Testis (tissue), 2 donors: ENCODE data around the gene ADPRH.
"Not testable (repeated sequence)": the region's sequence is repeated elsewhere in the genome, so short reads cannot be mapped to it uniquely, and the experiment has no call there.

ENCODE experiments used
- CTCF ChIP-seq, 3 experiments: fragments of 450-650 bp in 2 of 3; fragments of 200-600 bp in 1 of 3; sonication (generic) in 1 of 3; IDR thresholded peaks; one replicate each; pipeline ENCODE4 v1.5.1; 2016 to 2019; ENCODE audit warnings: antibody characterized with exemption in 3 of 3, mild to moderate bottlenecking in 2 of 3, moderate library complexity in 1 of 3
- POLR2A ChIP-seq: fragments of 450-650 bp; IDR thresholded peaks from one replicate; pipeline ENCODE4 v1.6.1; 2017; ENCODE audit warnings: antibody characterized with exemption, mild to moderate bottlenecking, moderate library complexity

GRCh38 chr3:119563334-119563733, 16.0 kb upstream of the ADPRH start:
- TF ChIP-seq CTCF (IDR thresholded peaks at IDR 0.05); POLR2A: not testable (repeated sequence)
